ENCODE results near the gene CYRIA.

The CYRIA gene

GRCh38 chr2:16637304-16637703, 28.3 kb downstream of the CYRIA start:
- no peak overlapping the region for H3K27ac ChIP-seq
- no peak for TF ChIP-seq CTCF (conservative IDR thresholded peaks at IDR 0.05)

GRCh38 chr2:16635791-16636699, 29.6 kb downstream of the CYRIA start:
- no peak for TF ChIP-seq CTCF (conservative IDR thresholded peaks at IDR 0.05)
- no peak overlapping the region for H3K27ac ChIP-seq

GRCh38 chr2:16633621-16634430, 31.8 kb downstream of the CYRIA start:
- H3K27ac ChIP-seq, result no peak overlapping the region
- no peak for TF ChIP-seq CTCF (conservative IDR thresholded peaks at IDR 0.05)

- TF ChIP-seq CTCF (conservative IDR thresholded peaks at IDR 0.05), result no peak
- H3K27ac ChIP-seq, result no peak overlapping the region
Observed at GRCh38 chr2:16632598-16632997, 33.0 kb downstream of the CYRIA start.

GRCh38 chr2:16630463-16630862, 35.2 kb downstream of the CYRIA start:
- TF ChIP-seq CTCF (conservative IDR thresholded peaks at IDR 0.05), result no peak
- no peak overlapping the region for H3K27ac ChIP-seq

GRCh38 chr2:16629770-16630169, 35.9 kb downstream of the CYRIA start:
- no peak for TF ChIP-seq CTCF (conservative IDR thresholded peaks at IDR 0.05)
- no peak overlapping the region for H3K27ac ChIP-seq

- no peak overlapping the region for H3K27ac ChIP-seq
- no peak for TF ChIP-seq CTCF (conservative IDR thresholded peaks at IDR 0.05)
Observed at GRCh38 chr2:16629044-16629443, 36.6 kb downstream of the CYRIA start.
